Activated B cell treated with CpG ODN at 0.5 μM for 24 hours (primary cell): ENCODE results near the gene AMPD2. TPM values are rescaled to one million over a fixed set of nuclear protein-coding genes. Genes with fewer than 3 reads are reported as not detected.

Experiments used
- ATAC-seq: fragments of 200-7000 bp; cut with Tn5 transposase; one replicate; pipeline ENCODE4 v1.10.0; 2021; ENCODE audit warnings: low read depth, mild to moderate bottlenecking, moderate library complexity
- CTCF ChIA-PET: fragments of 350-600 bp; sonication (Branson Sonifier 250); formaldehyde crosslinking; loops from one replicate; lab custom pipeline; 2021; ENCODE audit warnings: antibody characterized with exemption; lab: Charles Lee
- POLR2A ChIA-PET: fragments of 350-600 bp; sonication (Branson Sonifier 250); formaldehyde crosslinking; loops from one replicate; lab custom pipeline; 2021; ENCODE audit warnings: antibody characterized with exemption; lab: Charles Lee
- DNase-seq: peaks from one replicate; pipeline ENCODE4 v3.0.0; 2022
- H3K27ac Mint-ChIP-seq: one replicate; pipeline ENCODE4 v1.8.0; 2020; ENCODE audit warnings: mixed read lengths
- H3K27me3 Mint-ChIP-seq: one replicate; pipeline ENCODE4 v1.8.0; 2021; ENCODE audit warnings: mixed read lengths
- H3K36me3 Mint-ChIP-seq: one replicate; pipeline ENCODE4 v1.8.0; 2021; ENCODE audit warnings: low read depth, mixed read lengths
- H3K4me1 Mint-ChIP-seq: one replicate; pipeline ENCODE4 v1.8.0; 2021; ENCODE audit warnings: mixed read lengths
- H3K4me3 Mint-ChIP-seq: one replicate; pipeline ENCODE4 v1.8.0; 2020; ENCODE audit warnings: mild to moderate bottlenecking, mixed read lengths
- H3K9me3 Mint-ChIP-seq: one replicate; pipeline ENCODE4 v1.8.0; 2020; ENCODE audit warnings: mixed read lengths
- CTCF ChIP-seq: fragments of 200-600 bp; IDR thresholded peaks from one replicate; pipeline ENCODE4 v1.8.0; 2022; ENCODE audit warnings: antibody characterized with exemption, mild to moderate bottlenecking
- intact Hi-C: fragments of 100-400 bp; cut with micrococcal nuclease; formaldehyde crosslinking; loops from one replicate; pipeline ENCODE4 v1.15.1; 2024
- total RNA-seq: library from RNA; stranded (reverse); gene quantifications from 2 replicates; pipeline ENCODE4 v1.2.3, GENCODE V29; 2022

Gene AMPD2
- total RNA-seq, 1 donor from 2014 or later = 64.9 TPM

- CTCF ChIA-PET = interaction anchor here (0.6 to 4.9 kb wide), 9 partner anchors 9 to 142 kb away, joined by 3 to 45 read pairs (median 4); partner anchors contain the start of genes AMPD2, GNAI3 and GNAT2
- no peaks in the 10 kb centered on the region for H3K9me3 Mint-ChIP-seq
- intact Hi-C loops = no loop called here
- no peaks in the 10 kb centered on the region for H3K27me3 Mint-ChIP-seq
- no peak for TF ChIP-seq CTCF
- H3K4me3 Mint-ChIP-seq = no peak overlapping the region
- peaks cover 12% of the 10 kb centered on the region for H3K4me1 Mint-ChIP-seq
- H3K36me3 Mint-ChIP-seq = peaks cover 51% of the 10 kb centered on the region
- POLR2A ChIA-PET = no interaction called here
- H3K27ac Mint-ChIP-seq = no peak overlapping the region
- no peak for ATAC-seq
- no peak for DNase-seq
Measured at GRCh38 chr1:109631513-109632505, 12.2 kb downstream of the AMPD2 start.

GRCh38 chr1:109632671-109633346 is 13.2 kb downstream of the AMPD2 start:
- peaks cover 12% of the 10 kb centered on the region for H3K4me1 Mint-ChIP-seq
- CTCF ChIA-PET = interaction anchor here (0.9 to 4.9 kb wide), 4 partner anchors 68 to 88 kb away, joined by 3 to 45 read pairs (median 4); partner anchors contain the start of gene GNAI3
- H3K27ac Mint-ChIP-seq = no peak overlapping the region
- H3K36me3 Mint-ChIP-seq = peaks cover 41% of the 10 kb centered on the region
- POLR2A ChIA-PET = no interaction called here
- H3K9me3 Mint-ChIP-seq = no peaks in the 10 kb centered on the region
- intact Hi-C loops = no loop called here
- ATAC-seq (no peak), DNase-seq (no peak)
- no peak overlapping the region for H3K4me3 Mint-ChIP-seq
- no peak for TF ChIP-seq CTCF
- no peaks in the 10 kb centered on the region for H3K27me3 Mint-ChIP-seq

- H3K27ac Mint-ChIP-seq = no peak overlapping the region
Measured at GRCh38 chr1:109634292-109634691, 14.7 kb downstream of the AMPD2 start.

GRCh38 chr1:109634771-109635750 is 15.4 kb downstream of the AMPD2 start:
- ATAC-seq (peak; percentile 42), DNase-seq (no peak)
- Mint-ChIP-seq H3K4me1 (peaks cover 13% of the 10 kb centered on the region), H3K27ac (no peak overlapping the region), H3K9me3 (no peaks in the 10 kb centered on the region), H3K4me3 (no peak overlapping the region), H3K27me3 (no peaks in the 10 kb centered on the region), H3K36me3 (peaks cover 19% of the 10 kb centered on the region)
- POLR2A ChIA-PET = no interaction called here
- CTCF ChIA-PET = interaction anchor here (0.8 to 2.0 kb wide), 3 partner anchors 89 to 349 kb away, joined by 3 to 9 read pairs (median 3); partner anchors contain the start of gene AHCYL1
- no peak for TF ChIP-seq CTCF
- intact Hi-C loops = no loop called here

More at GRCh38 chr1:109634292-109634691, 14.7 kb downstream of the AMPD2 start:
- Mint-ChIP-seq H3K4me1 (peaks cover 12% of the 10 kb centered on the region), H3K9me3 (no peaks in the 10 kb centered on the region), H3K36me3 (peaks cover 26% of the 10 kb centered on the region), H3K4me3 (no peak overlapping the region), H3K27me3 (no peaks in the 10 kb centered on the region)
- POLR2A ChIA-PET = no interaction called here
- no peak for TF ChIP-seq CTCF
- intact Hi-C loops = no loop called here
- CTCF ChIA-PET = interaction anchor here (0.8 to 1.0 kb wide), 2 partner anchors 90 to 350 kb away, joined by 3 read pairs; partner anchors contain the start of gene AHCYL1
- DNase-seq = no peak
- no peak for ATAC-seq
